SIG-M5 treated with dmso at 0.1 percent for 504 hours (cell line): ENCODE results near the gene PODXL.
"Not testable (repeated sequence)": the region's sequence is repeated elsewhere in the genome, so short reads cannot be mapped to it uniquely, and the experiment has no call there.

Source experiments
- DNase-seq: peaks from one replicate; lab custom pipeline; 2025; ENCODE audit not compliant: unreplicated experiment; lab: John Stamatoyannopoulos, UW

Gene PODXL

GRCh38 chr7:131495669-131496498, 60.5 kb downstream of the PODXL start:
- DNase-seq, result no peak

- DNase-seq, result no peak
Measured at GRCh38 chr7:131494182-131494581, 62.2 kb downstream of the PODXL start.

GRCh38 chr7:131493581-131493980, 62.8 kb downstream of the PODXL start:
- no peak for DNase-seq

- DNase-seq, result no peak
Measured at GRCh38 chr7:131493081-131493480, 63.3 kb downstream of the PODXL start.

- DNase-seq, result no peak
Measured at GRCh38 chr7:131489881-131490280, 66.5 kb downstream of the PODXL start.

GRCh38 chr7:131489196-131489595, 67.2 kb downstream of the PODXL start:
- no peak for DNase-seq

GRCh38 chr7:131488361-131488760, 68.1 kb downstream of the PODXL start:
- no peak for DNase-seq

GRCh38 chr7:131487217-131487616, 69.2 kb downstream of the PODXL start:
- DNase-seq, result no peak

- DNase-seq, result no peak
Measured at GRCh38 chr7:131486346-131486745, 70.1 kb downstream of the PODXL start.

- DNase-seq, result no peak
Measured at GRCh38 chr7:131483586-131483985, 72.8 kb downstream of the PODXL start.

GRCh38 chr7:131482800-131483199, 73.6 kb downstream of the PODXL start:
- no peak for DNase-seq

GRCh38 chr7:131480384-131481315, 75.8 kb downstream of the PODXL start:
- no peak for DNase-seq

GRCh38 chr7:131476740-131477139, 79.7 kb downstream of the PODXL start:
- DNase-seq, result no peak

- no peak for DNase-seq
Measured at GRCh38 chr7:131471250-131472004, 85.0 kb downstream of the PODXL start.

GRCh38 chr7:131467788-131468187, 88.6 kb downstream of the PODXL start:
- no peak for DNase-seq

GRCh38 chr7:131466735-131467365, 89.6 kb downstream of the PODXL start:
- DNase-seq, result no peak

- not testable (repeated sequence) for DNase-seq
Measured at GRCh38 chr7:131462715-131463114, 93.7 kb downstream of the PODXL start.

GRCh38 chr7:131462059-131462458, 94.4 kb downstream of the PODXL start:
- DNase-seq, result no peak

GRCh38 chr7:131459256-131459655, 97.2 kb downstream of the PODXL start:
- DNase-seq, result no peak

GRCh38 chr7:131456338-131456737, 100.1 kb downstream of the PODXL start:
- no peak for DNase-seq

GRCh38 chr7:131455546-131455945, 100.9 kb downstream of the PODXL start:
- no peak for DNase-seq
